ENCODE results near the gene ATF7IP2. TPM values are rescaled to one million over a fixed set of nuclear protein-coding genes. Genes with fewer than 3 reads are reported as not detected.

Gene ATF7IP2
- total and polyA plus RNA-seq, 9 of the 15 experiments (the other 6 are each of a cell fraction or from before 2014, with no cell fraction given), result 131 to 515 (median 196) TPM

- TF ChIP-seq POLR3G (IDR thresholded peaks at IDR 0.05; ENCODE audit: extremely low read depth, insufficient read length, insufficient replicate concordance) (no peak), ZBTB5 (IDR thresholded peaks at IDR 0.05) (no peak), ELF4 (CRISPR knock-in tag; IDR thresholded peaks at IDR 0.05) (no peak), CBX3 (IDR thresholded peaks at IDR 0.05; ENCODE audit: borderline replicate concordance in 1 of 2, low read length in 2 of 2) (no peak; a peak in 1 of 3 replicates), RFX5 (IDR thresholded peaks at IDR 0.05; ENCODE audit: low read depth, low read length) (no peak), STAT6 (CRISPR knock-in tag; IDR thresholded peaks at IDR 0.05) (no peak), BRCA1 (IDR thresholded peaks at IDR 0.05) (no peak), BRCA1 (CRISPR knock-in tag; IDR thresholded peaks at IDR 0.05) (no peak), ZBTB34 (CRISPR knock-in tag; IDR thresholded peaks at IDR 0.05) (no peak), CBFA2T3 (IDR thresholded peaks at IDR 0.05) (peak; percentile 91), DLX4 (CRISPR knock-in tag; IDR thresholded peaks at IDR 0.05) (no peak), ZNF778 (CRISPR knock-in tag; IDR thresholded peaks at IDR 0.05) (no peak), KDM5B (IDR thresholded peaks at IDR 0.05; ENCODE audit: insufficient replicate concordance, low read depth, low read length) (no peak), FOXP1 (CRISPR knock-in tag; IDR thresholded peaks at IDR 0.05) (no peak), TFE3 (CRISPR knock-in tag; IDR thresholded peaks at IDR 0.05) (no peak), HBP1 (CRISPR knock-in tag; IDR thresholded peaks at IDR 0.05) (no peak), SMARCE1 (IDR thresholded peaks at IDR 0.05) (peak; percentile 49), ZSCAN29 (IDR thresholded peaks at IDR 0.05) (no peak)
Observed at GRCh38 chr16:10356870-10357842, 28.7 kb upstream of the ATF7IP2 start (continued).
